ENCODE measurements around the gene UBQLN4.

Gene UBQLN4

GRCh38 chr1:156006666-156007376, 46.8 kb downstream of the UBQLN4 start:
- Histone ChIP-seq H3F3A (ENCODE audit: insufficient read depth) (0 out of 2 replicates have a peak, but pooled peaks cover 5% of the 10 kb centered on the region), H3K4me3 (ENCODE audit: insufficient read depth, low read length, poor library complexity, severe bottlenecking) (no peak overlapping the region), H3K27ac (ENCODE audit: low read depth, low read length) (no peak overlapping the region), H3K79me2 (ENCODE audit: insufficient read depth, low read length) (no peaks in the 10 kb centered on the region), H3K9me2 (replicated peaks; ENCODE audit: insufficient read depth, low read length) (no peaks in the 10 kb centered on the region), H3K36me3 (ENCODE audit: low read length) (no peaks in the 10 kb centered on the region), H3K9me3 (ENCODE audit: insufficient read depth, low read length) (no peaks in the 10 kb centered on the region), H3K27me3 (ENCODE audit: low read length) (no peaks in the 10 kb centered on the region), H3K9ac (ENCODE audit: low read length) (no peak overlapping the region), H3K4me2 (ENCODE audit: low read depth, low read length, poor library complexity, severe bottlenecking) (no peak overlapping the region), H2AFZ (ENCODE audit: low read depth, low read length, severe bottlenecking) (no peak overlapping the region), H4K20me1 (ENCODE audit: low read depth, low read length) (no peaks in the 10 kb centered on the region)
- TF ChIP-seq EZH2phosphoT487 (conservative IDR thresholded peaks at IDR 0.05; ENCODE audit: low read length): no peak
- TF ChIP-seq, protein P1, sequence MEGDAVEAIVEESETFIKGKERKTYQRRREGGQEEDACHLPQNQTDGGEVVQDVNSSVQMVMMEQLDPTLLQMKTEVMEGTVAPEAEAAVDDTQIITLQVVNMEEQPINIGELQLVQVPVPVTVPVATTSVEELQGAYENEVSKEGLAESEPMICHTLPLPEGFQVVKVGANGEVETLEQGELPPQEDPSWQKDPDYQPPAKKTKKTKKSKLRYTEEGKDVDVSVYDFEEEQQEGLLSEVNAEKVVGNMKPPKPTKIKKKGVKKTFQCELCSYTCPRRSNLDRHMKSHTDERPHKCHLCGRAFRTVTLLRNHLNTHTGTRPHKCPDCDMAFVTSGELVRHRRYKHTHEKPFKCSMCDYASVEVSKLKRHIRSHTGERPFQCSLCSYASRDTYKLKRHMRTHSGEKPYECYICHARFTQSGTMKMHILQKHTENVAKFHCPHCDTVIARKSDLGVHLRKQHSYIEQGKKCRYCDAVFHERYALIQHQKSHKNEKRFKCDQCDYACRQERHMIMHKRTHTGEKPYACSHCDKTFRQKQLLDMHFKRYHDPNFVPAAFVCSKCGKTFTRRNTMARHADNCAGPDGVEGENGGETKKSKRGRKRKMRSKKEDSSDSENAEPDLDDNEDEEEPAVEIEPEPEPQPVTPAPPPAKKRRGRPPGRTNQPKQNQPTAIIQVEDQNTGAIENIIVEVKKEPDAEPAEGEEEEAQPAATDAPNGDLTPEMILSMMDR (IDR thresholded peaks at IDR 0.05; ENCODE audit: insufficient read depth, low read length, poor library complexity, severe bottlenecking): no peak

DNA sequence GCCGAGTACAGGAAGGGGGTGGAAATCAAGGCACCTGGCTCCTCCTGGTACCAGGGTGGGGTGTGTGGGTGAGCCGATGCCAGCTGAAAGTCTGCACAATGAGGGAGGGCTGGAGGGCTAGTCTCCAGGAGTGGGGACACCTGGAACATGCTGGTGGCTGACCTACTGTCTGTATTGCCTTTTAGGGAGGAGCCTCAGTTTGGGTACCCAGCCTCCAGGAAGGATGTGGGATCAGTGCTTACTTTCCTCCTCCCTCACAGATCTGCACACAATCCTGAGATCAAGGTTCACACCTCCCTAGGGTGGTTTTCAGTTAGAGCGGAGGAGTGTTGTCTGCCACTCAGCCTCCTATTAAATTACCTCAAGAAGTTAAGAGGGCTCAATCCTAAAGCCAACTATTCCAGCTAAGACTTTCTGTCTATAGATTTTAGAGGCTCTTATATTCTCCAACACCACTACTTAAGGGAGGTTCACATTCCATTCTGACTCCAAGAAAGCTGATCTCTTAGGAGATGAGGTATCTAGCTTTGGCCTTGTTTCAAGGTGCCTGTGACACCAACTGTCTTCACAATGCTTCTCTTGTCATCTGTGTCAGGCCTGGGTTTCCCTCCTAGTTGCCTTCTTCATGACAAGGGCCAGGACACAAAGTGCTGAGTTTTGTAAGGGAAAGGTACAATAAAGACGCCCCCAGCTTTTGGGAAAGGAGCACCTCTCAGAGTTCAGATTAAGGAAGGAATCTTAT, 48.6 kb downstream of the UBQLN4 start:
- Histone ChIP-seq H3K27ac (ENCODE audit: low read depth, low read length) (no peak overlapping the region), H3K4me2 (ENCODE audit: low read depth, low read length, poor library complexity, severe bottlenecking) (no peak overlapping the region), H3K4me3 (ENCODE audit: insufficient read depth, low read length, poor library complexity, severe bottlenecking) (no peak overlapping the region), H3K9me3 (ENCODE audit: insufficient read depth, low read length) (no peaks in the 10 kb centered on the region), H3K9ac (ENCODE audit: low read length) (no peak overlapping the region), H3K79me2 (ENCODE audit: insufficient read depth, low read length) (no peaks in the 10 kb centered on the region), H3F3A (ENCODE audit: insufficient read depth) (0 out of 2 replicates have a peak, but pooled peaks cover 5% of the 10 kb centered on the region), H3K27me3 (ENCODE audit: low read length) (no peaks in the 10 kb centered on the region), H3K9me2 (replicated peaks; ENCODE audit: insufficient read depth, low read length) (no peaks in the 10 kb centered on the region), H4K20me1 (ENCODE audit: low read depth, low read length) (no peaks in the 10 kb centered on the region), H2AFZ (ENCODE audit: low read depth, low read length, severe bottlenecking) (no peak overlapping the region), H3K36me3 (ENCODE audit: low read length) (no peaks in the 10 kb centered on the region)
- no peak for TF ChIP-seq EZH2phosphoT487 (conservative IDR thresholded peaks at IDR 0.05; ENCODE audit: low read length)
- TF ChIP-seq, protein P1 (IDR thresholded peaks at IDR 0.05; ENCODE audit: insufficient read depth, low read length, poor library complexity, severe bottlenecking): no peak

- Histone ChIP-seq H3K4me2 (ENCODE audit: low read depth, low read length, poor library complexity, severe bottlenecking) (no peak overlapping the region), H3K27ac (ENCODE audit: low read depth, low read length) (no peak overlapping the region), H3K36me3 (ENCODE audit: low read length) (no peaks in the 10 kb centered on the region), H3K9ac (ENCODE audit: low read length) (no peak overlapping the region), H3F3A (ENCODE audit: insufficient read depth) (0 out of 2 replicates have a peak, but pooled peaks cover 5% of the 10 kb centered on the region), H3K4me3 (ENCODE audit: insufficient read depth, low read length, poor library complexity, severe bottlenecking) (no peak overlapping the region), H2AFZ (ENCODE audit: low read depth, low read length, severe bottlenecking) (no peak overlapping the region), H3K9me2 (replicated peaks; ENCODE audit: insufficient read depth, low read length) (no peaks in the 10 kb centered on the region), H4K20me1 (ENCODE audit: low read depth, low read length) (no peaks in the 10 kb centered on the region), H3K9me3 (ENCODE audit: insufficient read depth, low read length) (no peaks in the 10 kb centered on the region), H3K27me3 (ENCODE audit: low read length) (no peaks in the 10 kb centered on the region), H3K79me2 (ENCODE audit: insufficient read depth, low read length) (no peaks in the 10 kb centered on the region)
- no peak for TF ChIP-seq EZH2phosphoT487 (conservative IDR thresholded peaks at IDR 0.05; ENCODE audit: low read length)
- TF ChIP-seq, protein P1 (IDR thresholded peaks at IDR 0.05; ENCODE audit: insufficient read depth, low read length, poor library complexity, severe bottlenecking): no peak
These were observed 49.7 kb downstream of the UBQLN4 start for GRCh38 chr1:156003923-156004188.
